ENCODE measurements around the gene TBX6. TPM values are rescaled to one million over a fixed set of nuclear protein-coding genes. Genes with fewer than 3 reads are reported as not detected.
"Not testable (repeated sequence)": the region's sequence is repeated elsewhere in the genome, so short reads cannot be mapped to it uniquely, and the experiment has no call there.

Gene TBX6
- total RNA-seq, 1 donor from 2014 or later = 0.57 TPM

- intact Hi-C loops (cut with DNase I); DNase-seq (ENCODE audit: low spot score): not testable (repeated sequence)
Measured at GRCh38 chr16:30114833-30115232, 23.1 kb upstream of the TBX6 start.

- DNase-seq (ENCODE audit: low spot score) = no peak
- intact Hi-C loops (cut with DNase I) = no loop called here
Measured at GRCh38 chr16:30114411-30114810, 22.7 kb upstream of the TBX6 start.

GRCh38 chr16:30113711-30114333, 22.1 kb upstream of the TBX6 start:
- intact Hi-C loops (cut with DNase I) = no loop called here
- DNase-seq (ENCODE audit: low spot score) = no peak

GRCh38 chr16:30113031-30113710, 21.4 kb upstream of the TBX6 start, which contains the start of gene GDPD3:
GDPD3 (minus strand) TSS chr16:30113537; CDS start chr16:30113478, 59 bp downstream.
- DNase-seq (ENCODE audit: low spot score) = no peak
- intact Hi-C loops (cut with DNase I) = no loop called here

GRCh38 chr16:30112197-30113030, 20.7 kb upstream of the TBX6 start:
- DNase-seq (ENCODE audit: low spot score) = peak; percentile 83
- intact Hi-C loops (cut with DNase I) = no loop called here

GRCh38 chr16:30110661-30111060, 18.9 kb upstream of the TBX6 start:
- no peak for DNase-seq (ENCODE audit: low spot score)
- intact Hi-C loops (cut with DNase I) = no loop called here

- intact Hi-C loops (cut with DNase I) = no loop called here
- no peak for DNase-seq (ENCODE audit: low spot score)
Measured at GRCh38 chr16:30108059-30108850, 16.5 kb upstream of the TBX6 start.

GRCh38 chr16:30104492-30104891, 12.8 kb upstream of the TBX6 start:
- intact Hi-C loops (cut with DNase I) = no loop called here
- no peak for DNase-seq (ENCODE audit: low spot score)

GRCh38 chr16:30104090-30104489, 12.4 kb upstream of the TBX6 start:
- no peak for DNase-seq (ENCODE audit: low spot score)
- intact Hi-C loops (cut with DNase I) = no loop called here

- intact Hi-C loops (cut with DNase I) = loop anchor here (2.0 to 10.0 kb wide), 2 partner anchors 26 to 318 kb away; partner anchors contain the start of gene MAPK3
- no peak for DNase-seq (ENCODE audit: low spot score)
Measured at GRCh38 chr16:30096862-30097563, 5.3 kb upstream of the TBX6 start.

GRCh38 chr16:30096105-30096861, 4.6 kb upstream of the TBX6 start, which contains the start of gene YPEL3:
YPEL3 (minus strand) TSS chr16:30096213; CDS start chr16:30095482, 731 bp downstream.
- peak; percentile 97 for DNase-seq (ENCODE audit: low spot score)
- intact Hi-C loops (cut with DNase I) = loop anchor here (2.0 to 10.0 kb wide), 2 partner anchors 27 to 319 kb away; partner anchors contain the start of gene MAPK3

- no peak for DNase-seq (ENCODE audit: low spot score)
- intact Hi-C loops (cut with DNase I) = loop anchor here (2.0 to 10.0 kb wide), 2 partner anchors 27 to 319 kb away; partner anchors contain the start of gene MAPK3
Measured at GRCh38 chr16:30095166-30096078, 3.7 kb upstream of the TBX6 start.

GRCh38 chr16:30094541-30095165, 2.9 kb upstream of the TBX6 start:
- no peak for DNase-seq (ENCODE audit: low spot score)
- intact Hi-C loops (cut with DNase I) = loop anchor here (10.0 kb wide), 1 partner anchor 320 kb away; no protein-coding TSS in a partner anchor

GRCh38 chr16:30092373-30093010, 768 bp upstream of the TBX6 start:
- intact Hi-C loops (cut with DNase I) = loop anchor here (10.0 kb wide), 1 partner anchor 322 kb away; no protein-coding TSS in a partner anchor

GRCh38 chr16:30090610-30091331, 953 bp downstream of the TBX6 start:
- intact Hi-C loops (cut with DNase I) = loop anchor here (10.0 kb wide), 1 partner anchor 324 kb away; no protein-coding TSS in a partner anchor
- no peak for DNase-seq (ENCODE audit: low spot score)

More at GRCh38 chr16:30092373-30093010, 768 bp upstream of the TBX6 start:
- peak; percentile 91 for DNase-seq (ENCODE audit: low spot score)

All from cardiac septum (tissue), 1 donor.